ENCODE measurements around the gene ASCL5. TPM values are rescaled to one million over a fixed set of nuclear protein-coding genes. Genes with fewer than 3 reads are reported as not detected.

ASCL5 gene
- total RNA-seq, 4 donors from 2014 or later, result not detected

GRCh38 chr1:201065686-201066085 lies 61.3 kb downstream of the ASCL5 start:
- 91 to 96% methylated on average over 10 of the region's 10 CpGs for whole genome bisulfite sequencing, 2 donors
- intact Hi-C loops (cut with DNase I; ENCODE audit: low total_unique reads), result no loop called here
- DNase-seq (ENCODE audit: low spot score in 2 of 2), result no peak
- H3K4me3 ChIP-seq (ENCODE audit: low read depth, poor library complexity, severe bottlenecking), result no peak overlapping the region
- TF ChIP-seq, protein P1, sequence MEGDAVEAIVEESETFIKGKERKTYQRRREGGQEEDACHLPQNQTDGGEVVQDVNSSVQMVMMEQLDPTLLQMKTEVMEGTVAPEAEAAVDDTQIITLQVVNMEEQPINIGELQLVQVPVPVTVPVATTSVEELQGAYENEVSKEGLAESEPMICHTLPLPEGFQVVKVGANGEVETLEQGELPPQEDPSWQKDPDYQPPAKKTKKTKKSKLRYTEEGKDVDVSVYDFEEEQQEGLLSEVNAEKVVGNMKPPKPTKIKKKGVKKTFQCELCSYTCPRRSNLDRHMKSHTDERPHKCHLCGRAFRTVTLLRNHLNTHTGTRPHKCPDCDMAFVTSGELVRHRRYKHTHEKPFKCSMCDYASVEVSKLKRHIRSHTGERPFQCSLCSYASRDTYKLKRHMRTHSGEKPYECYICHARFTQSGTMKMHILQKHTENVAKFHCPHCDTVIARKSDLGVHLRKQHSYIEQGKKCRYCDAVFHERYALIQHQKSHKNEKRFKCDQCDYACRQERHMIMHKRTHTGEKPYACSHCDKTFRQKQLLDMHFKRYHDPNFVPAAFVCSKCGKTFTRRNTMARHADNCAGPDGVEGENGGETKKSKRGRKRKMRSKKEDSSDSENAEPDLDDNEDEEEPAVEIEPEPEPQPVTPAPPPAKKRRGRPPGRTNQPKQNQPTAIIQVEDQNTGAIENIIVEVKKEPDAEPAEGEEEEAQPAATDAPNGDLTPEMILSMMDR (IDR thresholded peaks at IDR 0.05), result no peak
- TF ChIP-seq POLR2A (IDR thresholded peaks at IDR 0.05), result no peak

DNA sequence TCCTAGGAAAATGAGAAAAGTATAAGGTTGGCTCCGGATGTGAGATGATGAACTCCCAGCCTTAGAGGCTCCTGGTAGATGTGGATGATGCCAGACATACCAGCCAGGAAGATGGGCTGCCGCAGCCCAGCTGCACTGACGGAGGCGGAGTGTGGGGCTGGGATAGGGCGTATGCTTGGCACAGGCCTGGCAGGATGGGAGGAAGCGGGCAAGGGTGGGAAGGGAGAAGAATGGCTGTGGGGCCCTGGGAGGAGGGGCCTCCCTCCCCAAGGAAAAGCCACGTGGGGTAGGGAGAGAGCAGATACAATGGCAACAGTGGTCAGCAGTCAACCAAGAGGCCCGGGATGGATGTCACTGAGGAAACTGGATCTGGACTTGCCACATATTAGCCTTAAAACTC lies 62.2 kb downstream of the ASCL5 start:
- WGBS, 2 donors, result 63 to 71% methylated on average over 8 of the region's 8 CpGs
- H3K4me3 ChIP-seq (ENCODE audit: low read depth, poor library complexity, severe bottlenecking), result no peak overlapping the region
- no peak for DNase-seq (ENCODE audit: low spot score in 2 of 2)
- intact Hi-C loops (cut with DNase I; ENCODE audit: low total_unique reads), result no loop called here
- TF ChIP-seq POLR2A (IDR thresholded peaks at IDR 0.05), result no peak
- TF ChIP-seq, protein P1 (IDR thresholded peaks at IDR 0.05), result no peak

Other genes with a start within 250 kb of the ASCL5 start
- 100 to 1,000 TPM; 108 to 176 (median 145) TPM for gene INAVA, start 232.3 kb downstream of the ASCL5 start, total RNA-seq
- 1 to 10 TPM in 2 of 4 donors, under 1 TPM in 2; 0.38 to 1.6 (median 1.0) TPM for gene KIF21B, start 103.5 kb downstream of the ASCL5 start, total RNA-seq
- under 1 TPM in 1 of 4 donors, not detected in 3; 0.04 TPM for gene CACNA1S, start 14.8 kb downstream of the ASCL5 start, total RNA-seq
- 10 to 100 TPM; 32.3 to 48.5 (median 45.9) TPM for gene TMEM9, start 27.3 kb upstream of the ASCL5 start, total RNA-seq
- gene IGFN1, start 63.6 kb upstream of the ASCL5 start, total RNA-seq, result under 1 TPM in 1 of 4 donors, not detected in 3; 0.32 TPM
- 1,000 to 10,000 TPM in 1 of 4 donors, 100 to 1,000 TPM in 3; 928 to 1,274 (median 961) TPM for gene PKP1, start 156.3 kb upstream of the ASCL5 start, total RNA-seq